GM18505 (cell line): ENCODE measurements around the gene MAPKAP1.

Source experiments
- ATAC-seq: cut with Tn5 transposase; IDR thresholded peaks from one replicate; pipeline ENCODE4 v1.9.1; 2021; ENCODE audit not compliant: unreplicated experiment
- POLR2A ChIP-seq: IDR thresholded peaks from 4 replicates; pipeline ENCODE4 v1.6.1; 2011; ENCODE audit warnings: borderline replicate concordance; ENCODE audit not compliant: insufficient read depth, insufficient read length; ENCODE audit errors: extremely low read depth

Gene MAPKAP1

DNA sequence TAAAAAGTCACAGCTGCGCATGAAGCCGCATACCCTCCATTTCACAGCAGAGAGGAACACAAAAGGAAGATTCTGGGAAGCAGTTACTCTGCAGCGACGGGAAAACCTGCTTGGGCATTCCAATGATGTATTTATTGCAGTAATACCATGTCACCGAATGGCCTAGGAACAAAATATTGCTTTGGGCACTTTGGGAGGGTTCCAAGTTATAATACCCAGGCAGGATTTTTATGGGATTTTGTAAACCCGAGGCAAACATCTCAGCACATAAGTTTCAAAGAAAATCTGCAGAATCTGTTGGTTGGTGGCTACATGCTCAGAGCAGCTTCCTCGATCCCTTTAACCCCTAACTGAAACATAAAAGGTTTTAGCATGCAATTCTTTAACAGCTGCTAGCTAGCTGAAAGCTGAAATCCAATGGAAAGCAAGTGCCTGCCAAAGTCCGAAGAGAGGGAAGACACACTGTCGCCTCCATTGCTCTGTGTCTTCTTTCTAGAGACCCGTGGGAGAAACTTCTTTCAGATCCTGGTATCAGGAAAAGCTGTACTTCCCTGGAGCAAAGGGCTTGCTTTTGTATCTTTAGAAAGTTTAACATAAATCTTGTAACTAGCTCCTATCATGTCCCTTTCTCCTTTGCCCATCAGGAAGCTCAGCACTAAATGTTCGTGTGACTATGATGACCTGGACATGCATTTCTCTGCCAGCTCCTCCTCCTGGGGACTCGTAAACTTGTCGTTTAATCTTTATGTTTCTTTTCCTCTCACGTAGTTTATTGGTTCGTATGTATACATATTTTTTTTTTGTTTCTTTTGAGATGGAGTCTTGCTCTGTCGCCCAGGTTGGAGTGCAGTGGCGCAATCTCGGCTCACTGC is 195.0 kb downstream of the MAPKAP1 start:
- ATAC-seq: no peak

DNA sequence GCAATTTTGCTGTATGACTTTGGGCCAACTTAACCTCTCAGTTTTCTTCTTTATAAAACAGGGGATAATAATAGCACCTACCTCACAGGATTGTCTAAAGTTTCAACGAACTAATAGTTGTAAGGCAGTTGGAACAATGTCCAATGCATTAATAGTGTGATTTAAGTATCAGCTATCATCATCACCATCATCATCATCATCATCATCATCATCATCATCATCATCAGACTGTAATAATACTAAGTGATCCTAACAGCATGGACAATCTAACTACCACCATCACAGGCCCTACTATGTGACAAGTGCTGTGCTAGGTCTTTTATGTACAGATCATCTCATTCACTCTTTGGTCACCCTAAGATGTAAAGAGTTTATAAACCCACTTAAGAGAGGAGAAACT is 196.0 kb downstream of the MAPKAP1 start:
- no peak for ATAC-seq
- no peak for TF ChIP-seq POLR2A

More for the DNA sequence above, 195.0 kb downstream of the MAPKAP1 start:
- no peak for TF ChIP-seq POLR2A

DNA sequence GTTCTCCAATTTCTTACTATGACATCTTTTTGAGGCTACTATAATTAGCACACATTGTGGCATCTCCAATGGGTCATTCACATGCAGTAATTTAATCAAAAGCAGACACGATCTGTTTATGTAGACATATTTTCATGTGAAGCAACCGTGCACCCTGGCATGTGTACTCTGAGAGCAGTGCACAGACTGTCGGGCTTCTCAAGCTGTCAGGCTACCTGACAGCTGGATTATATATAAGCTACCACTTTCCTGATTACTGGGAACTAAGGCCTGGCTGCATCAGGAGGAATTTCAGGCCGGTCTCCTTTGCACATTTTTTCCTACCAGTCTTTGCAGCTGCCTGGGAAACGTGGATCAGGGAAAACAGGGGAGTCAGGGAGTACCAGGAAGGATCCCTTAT is 197.5 kb downstream of the MAPKAP1 start:
- no peak for ATAC-seq
- TF ChIP-seq POLR2A: no peak

DNA sequence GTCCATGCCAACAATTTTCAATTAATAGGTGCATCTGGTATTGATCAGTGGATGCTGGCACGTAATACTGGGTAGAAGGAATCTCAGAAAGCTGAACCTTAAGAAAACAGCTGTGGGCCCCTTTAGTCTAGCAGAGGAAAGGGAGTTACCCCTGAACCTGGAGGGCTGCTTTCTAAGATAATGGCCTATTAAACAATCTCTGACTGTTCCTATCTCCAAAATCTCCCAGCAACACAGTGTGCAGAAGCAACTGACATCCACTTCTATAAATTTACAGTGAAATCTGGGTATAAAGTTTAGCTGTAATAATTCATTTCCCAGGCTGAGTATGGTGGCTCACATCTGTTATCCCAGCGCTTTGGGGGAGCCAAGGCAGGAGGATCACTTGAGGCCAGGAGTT is 198.8 kb downstream of the MAPKAP1 start:
- no peak for ATAC-seq
- TF ChIP-seq POLR2A: no peak

DNA sequence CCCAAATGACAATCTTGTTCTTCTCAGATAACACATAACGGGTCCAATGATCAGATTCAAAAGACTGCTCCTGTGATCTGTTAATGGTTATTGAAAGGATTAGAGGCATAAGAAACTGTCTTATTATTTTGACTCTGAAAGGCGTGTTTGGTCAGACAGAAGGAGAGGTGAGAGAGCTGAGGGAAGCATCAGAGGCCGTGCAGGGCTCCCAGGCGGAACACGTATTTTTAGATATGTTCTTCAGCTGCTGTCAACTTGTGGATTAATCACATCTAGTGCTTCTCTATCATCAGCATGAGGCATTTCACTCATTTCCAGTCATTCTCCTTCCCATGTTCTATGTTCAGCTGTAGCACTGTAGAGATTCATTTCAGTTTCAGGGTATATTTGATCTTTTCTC is 199.8 kb downstream of the MAPKAP1 start:
- no peak for TF ChIP-seq POLR2A
- ATAC-seq: no peak

DNA sequence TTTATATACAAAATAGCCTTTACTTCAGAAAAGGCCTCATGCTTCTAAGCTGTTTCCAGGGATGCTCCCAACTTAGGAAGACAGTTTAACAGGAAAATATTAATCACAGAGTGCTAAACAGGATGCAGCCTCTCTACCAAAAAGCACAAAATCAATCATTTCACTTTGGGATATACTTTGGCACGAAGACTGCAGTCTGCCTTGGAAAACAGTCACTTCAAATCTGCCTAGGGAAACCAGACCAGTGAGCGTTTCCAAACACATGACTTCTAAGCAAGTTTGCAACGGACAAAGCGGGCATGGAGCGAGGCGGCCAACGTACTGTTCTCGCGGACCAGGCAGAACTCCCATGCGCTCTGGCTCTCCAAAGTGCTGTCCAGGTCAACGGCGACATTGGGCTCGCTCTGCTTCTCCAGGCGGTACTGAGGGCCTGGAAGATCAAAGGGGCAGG is 201.0 kb downstream of the MAPKAP1 start:
- no peak for TF ChIP-seq POLR2A
- no peak for ATAC-seq

DNA sequence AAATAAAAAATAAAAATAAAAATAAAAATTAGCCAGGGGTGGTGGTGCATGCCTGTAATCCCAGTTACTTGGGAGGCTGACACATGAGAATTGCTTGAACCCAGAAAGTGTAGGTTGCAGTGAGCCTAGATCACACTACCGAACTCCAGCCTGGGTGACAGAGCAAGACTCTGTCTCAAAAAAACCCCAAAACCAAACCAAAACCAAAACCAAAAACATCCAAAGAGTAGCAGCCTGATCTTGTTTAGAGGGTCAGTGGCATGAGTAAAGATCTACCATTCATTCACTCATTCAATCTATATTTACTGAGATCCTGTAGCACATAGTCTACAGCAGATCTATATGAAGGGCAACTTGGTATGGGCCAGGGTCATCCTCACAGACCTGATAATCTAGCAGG is 202.4 kb downstream of the MAPKAP1 start:
- no peak for ATAC-seq

DNA sequence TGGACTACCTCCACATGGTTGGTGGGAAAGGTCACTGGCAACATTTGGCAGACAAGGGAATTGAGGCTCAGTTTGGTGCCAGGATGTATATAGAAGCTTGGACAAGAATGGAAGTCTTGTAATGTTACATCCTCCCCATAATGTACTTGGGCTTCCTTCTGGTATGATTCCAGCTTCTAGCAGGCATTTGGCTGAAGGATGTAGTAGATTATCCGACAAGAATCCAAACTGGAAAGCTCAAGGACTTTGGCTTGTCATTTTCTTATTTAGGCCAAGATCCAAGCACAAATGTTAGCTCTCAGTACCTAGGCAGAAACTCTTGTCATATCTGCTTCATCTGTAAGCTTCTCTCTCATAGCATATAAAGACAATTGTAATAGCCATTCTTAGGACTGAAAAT is 209.1 kb downstream of the MAPKAP1 start:
- no peak for TF ChIP-seq POLR2A
- ATAC-seq: no peak

More for the DNA sequence above, 202.4 kb downstream of the MAPKAP1 start:
- TF ChIP-seq POLR2A: no peak

DNA sequence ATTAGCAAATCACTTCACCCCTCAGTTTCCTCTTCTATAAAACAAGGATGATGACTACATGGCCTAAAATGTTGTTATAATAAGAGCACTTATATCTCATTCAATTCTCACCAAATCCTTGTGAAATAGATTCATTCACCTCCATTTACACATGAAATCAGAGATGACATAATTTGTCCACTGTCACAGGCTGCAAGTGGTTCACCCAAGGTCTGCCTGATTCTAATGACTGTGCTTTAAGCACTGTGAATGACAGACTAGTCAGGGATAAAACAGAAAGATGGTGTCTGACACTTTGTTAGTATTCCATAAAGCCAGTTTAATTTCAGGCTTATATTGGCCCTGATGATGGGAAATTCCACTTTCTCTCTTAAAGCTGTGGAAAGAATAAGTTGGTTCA is 209.5 kb downstream of the MAPKAP1 start:
- TF ChIP-seq POLR2A: no peak
- no peak for ATAC-seq

DNA sequence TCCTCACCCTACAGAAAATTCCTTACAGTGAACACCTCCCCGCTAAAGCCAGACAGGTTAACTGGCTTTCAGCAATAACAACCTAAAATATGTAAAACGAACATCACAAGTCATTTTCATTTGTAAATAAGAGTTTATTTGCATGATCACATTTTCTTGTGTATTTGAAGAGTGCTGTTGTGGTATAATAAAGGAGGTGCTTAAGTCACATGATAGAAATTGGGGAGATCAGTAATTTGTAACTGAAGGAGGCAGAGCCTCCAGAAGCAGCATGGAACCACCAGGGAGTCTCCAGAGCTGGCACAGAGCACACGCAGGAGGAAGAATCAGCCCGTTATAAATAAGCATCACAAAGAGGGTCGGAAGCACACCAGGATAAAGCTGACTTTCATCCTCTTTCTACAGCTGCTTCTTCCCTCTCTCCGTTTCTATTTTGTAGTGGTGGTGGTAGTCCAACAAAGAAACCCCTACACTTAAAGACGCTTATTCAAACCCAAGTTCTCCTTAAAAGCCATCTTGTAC is 210.6 kb downstream of the MAPKAP1 start:
- TF ChIP-seq POLR2A: no peak
- no peak for ATAC-seq

DNA sequence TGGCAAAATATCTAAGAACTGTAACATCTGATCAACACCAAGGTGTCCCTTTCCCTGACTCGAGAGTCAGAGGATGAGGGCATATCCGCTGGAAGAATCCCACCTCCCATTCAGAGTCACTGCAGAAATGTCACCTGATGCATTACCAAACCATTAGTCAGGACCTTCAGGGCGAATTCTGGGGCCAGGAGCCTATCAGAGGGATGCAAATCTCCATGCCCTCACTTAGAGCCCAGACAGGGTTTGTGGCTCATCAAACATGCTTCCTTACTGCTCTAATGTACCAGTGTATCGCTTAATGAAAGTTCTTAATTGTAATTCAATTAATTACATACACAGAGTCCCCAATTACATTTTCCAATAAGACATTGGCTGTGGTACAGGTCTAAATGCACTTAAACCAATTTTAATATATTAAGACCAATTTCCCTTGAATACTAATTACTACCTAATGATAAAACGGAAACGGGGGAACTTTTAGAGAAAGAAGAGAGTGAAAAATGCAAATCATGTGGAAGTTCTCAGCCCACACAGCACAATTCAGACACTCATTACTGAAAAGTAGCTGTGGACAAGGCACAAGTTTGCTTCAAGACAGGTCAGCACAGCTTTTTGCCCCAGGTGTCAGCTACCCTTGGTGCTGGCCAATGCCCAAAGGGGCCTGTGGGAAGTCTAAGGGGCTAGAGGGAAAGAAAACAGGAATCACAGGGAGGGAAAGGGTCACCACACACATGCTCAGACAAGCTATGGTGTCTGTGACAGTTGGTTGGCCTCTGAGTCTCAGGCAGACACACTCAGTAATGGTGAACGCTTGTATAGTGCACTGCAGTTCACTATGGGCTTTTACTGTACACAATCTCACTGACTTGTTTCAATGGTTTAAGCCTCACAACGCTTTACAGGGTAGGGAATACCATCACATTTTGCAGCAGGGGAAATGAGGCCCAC is 211.6 kb downstream of the MAPKAP1 start:
- TF ChIP-seq POLR2A: no peak
- ATAC-seq: no peak

DNA sequence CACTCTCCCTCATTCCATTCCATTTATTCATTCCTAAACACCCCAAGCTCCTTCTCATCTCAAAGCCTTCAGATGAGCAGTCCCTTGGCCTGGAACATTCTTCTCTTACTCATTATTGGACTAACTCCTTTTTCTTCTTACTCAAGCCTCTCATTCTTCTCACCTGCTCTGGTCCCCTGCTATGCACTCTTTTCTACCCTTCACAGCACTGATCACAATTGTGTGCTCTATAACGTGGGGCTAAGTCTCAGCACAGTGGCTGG is 212.4 kb downstream of the MAPKAP1 start:
- no peak for TF ChIP-seq POLR2A
- ATAC-seq: no peak

DNA sequence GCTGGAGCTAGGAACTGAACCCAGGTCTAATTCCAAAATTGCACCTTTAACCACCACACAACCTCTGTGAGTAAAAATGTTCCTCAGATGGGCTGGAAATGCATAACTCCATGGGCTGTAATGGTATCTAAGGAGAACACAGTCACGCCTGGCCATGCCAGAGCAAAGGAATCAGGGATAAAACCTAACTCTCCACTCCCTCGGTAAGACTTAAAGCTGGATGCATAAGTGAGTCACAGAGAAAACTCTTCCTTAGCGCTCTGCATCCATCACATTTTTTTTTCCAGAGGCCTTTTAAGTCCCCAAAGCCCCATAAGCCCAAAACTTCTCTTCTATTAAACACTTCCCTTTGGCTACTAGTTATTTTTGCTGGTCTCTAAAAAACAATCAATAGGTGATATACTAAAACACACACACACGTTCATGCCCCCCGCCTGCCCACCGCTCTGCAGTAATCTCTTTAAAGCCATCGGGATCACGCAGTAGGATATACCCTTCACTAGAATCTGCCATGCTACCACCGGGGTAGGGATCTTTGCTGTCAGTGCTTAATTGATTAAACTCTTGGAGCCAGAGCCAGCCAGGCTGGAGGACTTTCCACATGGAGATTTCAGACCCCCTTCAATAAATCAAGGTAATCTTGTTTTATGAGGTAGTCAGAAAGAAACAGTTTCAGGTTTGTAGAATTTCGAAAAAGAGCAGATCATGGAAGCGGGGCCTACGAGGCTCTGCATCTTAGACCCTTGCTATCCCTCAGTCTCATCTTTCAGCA is 212.9 kb downstream of the MAPKAP1 start:
- no peak for TF ChIP-seq POLR2A
- ATAC-seq: no peak
